WI38 (cell line): Measurements from ENCODE around the gene CWF19L1.

Experiments
- H3K4me3 ChIP-seq: 2 replicates; pipeline ENCODE4 v1.5.1; 2011; ENCODE audit warnings: low read depth, mild to moderate bottlenecking, control low read depth, low read length
- CTCF ChIP-seq: IDR thresholded peaks from 2 replicates; pipeline ENCODE4 v1.5.1; 2012; ENCODE audit warnings: low read depth, mild to moderate bottlenecking, control low read depth, low read length

Gene CWF19L1

GRCh38 chr10:100239851-100240250 is 27.6 kb downstream of the CWF19L1 start:
- no peak for TF ChIP-seq CTCF
- H3K4me3 ChIP-seq: no peak overlapping the region

DNA sequence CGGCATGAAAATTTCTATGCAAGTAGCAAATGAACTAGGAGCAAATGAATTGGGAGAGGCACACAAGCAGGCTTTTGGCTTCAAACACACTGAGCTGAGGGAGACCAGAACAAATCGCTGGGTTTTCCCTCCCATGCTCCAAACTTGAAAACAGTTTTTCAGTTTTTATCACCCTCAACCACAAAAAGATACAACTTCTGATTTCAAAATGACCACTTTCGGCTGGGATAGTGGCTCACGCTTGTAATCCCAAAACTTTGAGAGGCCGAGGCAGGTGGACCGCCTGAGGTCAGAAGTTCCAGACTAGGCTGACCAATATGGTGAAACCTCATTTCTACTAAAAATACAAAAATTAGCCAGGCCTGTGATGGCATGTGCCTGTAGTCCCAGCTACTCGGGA is 29.0 kb downstream of the CWF19L1 start:
- no peak for TF ChIP-seq CTCF
- H3K4me3 ChIP-seq: no peak overlapping the region

- no peak overlapping the region for H3K4me3 ChIP-seq
- no peak for TF ChIP-seq CTCF
These were observed 35.3 kb downstream of the CWF19L1 start for GRCh38 chr10:100232101-100232500.

DNA sequence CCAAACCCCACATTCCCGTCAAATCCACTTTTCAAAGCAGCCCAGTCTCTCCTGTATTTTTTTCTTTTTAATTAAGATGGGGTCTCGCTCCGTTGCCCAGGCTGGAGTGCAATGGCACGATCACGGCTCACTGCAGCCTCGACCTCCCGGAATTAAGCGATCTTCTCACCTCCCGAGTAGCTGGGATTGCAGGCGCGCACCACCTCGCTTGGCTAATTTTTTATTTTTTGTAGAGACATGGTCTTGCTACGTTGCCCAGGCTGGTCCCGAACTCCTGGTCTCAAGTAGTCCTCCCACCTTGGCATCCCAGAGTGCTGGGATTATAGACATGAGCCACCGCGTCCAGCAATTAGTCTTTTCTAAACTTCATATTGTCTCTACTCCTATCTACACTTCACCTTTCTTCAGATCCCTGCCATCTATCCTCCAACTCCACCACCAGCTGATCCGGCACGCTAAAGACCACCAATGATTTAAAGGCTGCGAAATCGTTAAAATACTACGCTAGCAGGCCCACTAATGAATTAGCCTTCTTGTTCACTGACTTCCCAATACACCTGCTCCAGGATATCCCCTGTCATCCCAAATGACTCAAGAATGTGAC is 37.5 kb downstream of the CWF19L1 start:
- no peak for TF ChIP-seq CTCF
- H3K4me3 ChIP-seq: peak overlapping the region; percentile 67

- no peak for TF ChIP-seq CTCF
- no peak overlapping the region for H3K4me3 ChIP-seq
These were observed 43.6 kb downstream of the CWF19L1 start for GRCh38 chr10:100223879-100224278.

DNA sequence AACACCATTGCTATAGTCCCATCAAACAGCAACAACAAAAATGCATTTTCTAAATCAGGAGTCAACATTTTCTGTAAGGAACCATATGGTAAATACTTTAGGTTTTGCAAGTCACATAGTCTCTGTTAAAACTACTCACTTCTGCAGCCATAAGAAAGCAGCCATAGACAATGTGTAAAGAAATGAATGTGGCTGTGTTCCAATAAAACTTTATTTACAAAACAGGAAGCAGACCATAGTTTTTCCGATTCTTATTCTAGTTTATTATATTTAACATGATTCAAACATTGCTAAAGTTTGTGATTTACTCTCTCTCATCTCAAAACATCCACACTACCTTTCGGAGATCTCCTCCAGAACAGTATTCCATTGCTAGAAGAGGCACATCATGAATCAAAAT is 44.9 kb downstream of the CWF19L1 start:
- H3K4me3 ChIP-seq: no peak overlapping the region

GRCh38 chr10:100216006-100216405 is 51.4 kb downstream of the CWF19L1 start:
- no peak overlapping the region for H3K4me3 ChIP-seq
- TF ChIP-seq CTCF: no peak

More for the DNA sequence above, 44.9 kb downstream of the CWF19L1 start:
- no peak for TF ChIP-seq CTCF
